Activated T-helper 2 cell treated with anti-CD3 and anti-CD28 coated beads, Interferon-gamma antibody, Interleukin-2, Interleukin-4, amounts not matched to agents 10 μg/mL and 5 μg/mL and 100 μg/mL, durations not matched to agents 14 hours and 24 hours and 36 hours (primary cell): ENCODE measurements around the gene TBC1D22A. TPM values are rescaled to one million over a fixed set of nuclear protein-coding genes. Genes with fewer than 3 reads are reported as not detected.

ENCODE experiments used
- DNase-seq: peaks from one replicate; pipeline ENCODE4 v3.0.0; 2021; ENCODE audit warnings: low spot score
- H3K27ac Mint-ChIP-seq: one replicate; pipeline ENCODE4 v1.8.0; 2021; ENCODE audit warnings: mixed read lengths
- H3K27me3 Mint-ChIP-seq: one replicate; pipeline ENCODE4 v1.8.0; 2021; ENCODE audit warnings: low read depth, mixed read lengths
- H3K36me3 Mint-ChIP-seq: one replicate; pipeline ENCODE4 v1.8.0; 2021; ENCODE audit warnings: low read depth, mixed read lengths
- H3K4me1 Mint-ChIP-seq: one replicate; pipeline ENCODE4 v1.8.0; 2021; ENCODE audit warnings: low read depth, mixed read lengths
- H3K4me3 Mint-ChIP-seq: one replicate; pipeline ENCODE4 v1.8.0; 2021; ENCODE audit warnings: low read depth, mild to moderate bottlenecking, moderate library complexity, mixed read lengths
- H3K9me3 Mint-ChIP-seq: one replicate; pipeline ENCODE4 v1.8.0; 2021; ENCODE audit warnings: mixed read lengths
- intact Hi-C: fragments of 100-400 bp; cut with micrococcal nuclease; formaldehyde crosslinking; loops from one replicate; pipeline ENCODE4 v1.15.1; 2023
- total RNA-seq: library from RNA; stranded (reverse); gene quantifications from 2 replicates; pipeline ENCODE4 v1.2.3, GENCODE V29; 2022

Gene TBC1D22A
- total RNA-seq, 1 donor from 2014 or later = 34.8 TPM

GRCh38 chr22:47189056-47189916, 426.8 kb downstream of the TBC1D22A start:
- intact Hi-C loops = no loop called here
- Mint-ChIP-seq H3K27me3 (no peaks in the 10 kb centered on the region), H3K4me1 (no peaks in the 10 kb centered on the region), H3K27ac (no peak overlapping the region), H3K9me3 (peaks cover 12% of the 10 kb centered on the region), H3K36me3 (no peaks in the 10 kb centered on the region), H3K4me3 (no peak overlapping the region)
- DNase-seq = no peak

- no peak overlapping the region for H3K4me3 Mint-ChIP-seq
- peaks cover 3% of the 10 kb centered on the region for H3K9me3 Mint-ChIP-seq
- H3K27ac Mint-ChIP-seq = no peak overlapping the region
- H3K27me3 Mint-ChIP-seq = no peaks in the 10 kb centered on the region
- no peaks in the 10 kb centered on the region for H3K4me1 Mint-ChIP-seq
- no peak for DNase-seq
- H3K36me3 Mint-ChIP-seq = no peaks in the 10 kb centered on the region
- intact Hi-C loops = no loop called here
These were observed 428.0 kb downstream of the TBC1D22A start for GRCh38 chr22:47190276-47190956.

- Mint-ChIP-seq H3K9me3 (no peaks in the 10 kb centered on the region), H3K4me1 (no peaks in the 10 kb centered on the region), H3K36me3 (no peaks in the 10 kb centered on the region), H3K4me3 (no peak overlapping the region), H3K27ac (no peak overlapping the region), H3K27me3 (no peaks in the 10 kb centered on the region)
- DNase-seq = no peak
- intact Hi-C loops = no loop called here
These were observed 428.7 kb downstream of the TBC1D22A start for GRCh38 chr22:47190957-47191670.

- Mint-ChIP-seq H3K27ac (no peak overlapping the region), H3K9me3 (no peaks in the 10 kb centered on the region), H3K36me3 (no peaks in the 10 kb centered on the region), H3K27me3 (no peaks in the 10 kb centered on the region), H3K4me3 (no peak overlapping the region), H3K4me1 (no peaks in the 10 kb centered on the region)
- intact Hi-C loops = no loop called here
- no peak for DNase-seq
These were observed 429.5 kb downstream of the TBC1D22A start for GRCh38 chr22:47191671-47192650.

GRCh38 chr22:47192651-47193437, 430.4 kb downstream of the TBC1D22A start:
- no peak for DNase-seq
- Mint-ChIP-seq H3K4me1 (no peaks in the 10 kb centered on the region), H3K27me3 (no peaks in the 10 kb centered on the region), H3K27ac (no peak overlapping the region), H3K4me3 (no peak overlapping the region), H3K9me3 (no peaks in the 10 kb centered on the region), H3K36me3 (no peaks in the 10 kb centered on the region)
- intact Hi-C loops = no loop called here

- Mint-ChIP-seq H3K36me3 (no peaks in the 10 kb centered on the region), H3K4me3 (no peak overlapping the region), H3K27me3 (no peaks in the 10 kb centered on the region), H3K27ac (no peak overlapping the region), H3K4me1 (no peaks in the 10 kb centered on the region), H3K9me3 (no peaks in the 10 kb centered on the region)
- no peak for DNase-seq
- intact Hi-C loops = no loop called here
These were observed 431.3 kb downstream of the TBC1D22A start for GRCh38 chr22:47193606-47194329.

GRCh38 chr22:47194476-47195155, 432.2 kb downstream of the TBC1D22A start:
- Mint-ChIP-seq H3K36me3 (no peaks in the 10 kb centered on the region), H3K9me3 (no peaks in the 10 kb centered on the region), H3K27ac (no peak overlapping the region), H3K27me3 (no peaks in the 10 kb centered on the region), H3K4me1 (no peaks in the 10 kb centered on the region), H3K4me3 (no peak overlapping the region)
- no peak for DNase-seq
- intact Hi-C loops = no loop called here

GRCh38 chr22:47195156-47195483, 432.7 kb downstream of the TBC1D22A start:
- Mint-ChIP-seq H3K4me1 (no peaks in the 10 kb centered on the region), H3K36me3 (no peaks in the 10 kb centered on the region), H3K4me3 (no peak overlapping the region), H3K27me3 (no peaks in the 10 kb centered on the region), H3K27ac (no peak overlapping the region), H3K9me3 (no peaks in the 10 kb centered on the region)
- intact Hi-C loops = no loop called here
- DNase-seq = no peak

- no peaks in the 10 kb centered on the region for H3K36me3 Mint-ChIP-seq
These were observed 433.2 kb downstream of the TBC1D22A start for GRCh38 chr22:47195484-47196165.

GRCh38 chr22:47196166-47196849, 433.9 kb downstream of the TBC1D22A start:
- Mint-ChIP-seq H3K36me3 (no peaks in the 10 kb centered on the region), H3K4me3 (no peak overlapping the region), H3K4me1 (no peaks in the 10 kb centered on the region), H3K9me3 (no peaks in the 10 kb centered on the region), H3K27me3 (no peaks in the 10 kb centered on the region), H3K27ac (no peak overlapping the region)
- intact Hi-C loops = no loop called here
- DNase-seq = no peak

More at GRCh38 chr22:47195484-47196165, 433.2 kb downstream of the TBC1D22A start:
- Mint-ChIP-seq H3K27ac (no peak overlapping the region), H3K27me3 (no peaks in the 10 kb centered on the region), H3K4me1 (no peaks in the 10 kb centered on the region), H3K4me3 (no peak overlapping the region), H3K9me3 (no peaks in the 10 kb centered on the region)
- no peak for DNase-seq
- intact Hi-C loops = no loop called here
